ENCODE measurements around the gene TXNDC5.

The TXNDC5 gene

DNA sequence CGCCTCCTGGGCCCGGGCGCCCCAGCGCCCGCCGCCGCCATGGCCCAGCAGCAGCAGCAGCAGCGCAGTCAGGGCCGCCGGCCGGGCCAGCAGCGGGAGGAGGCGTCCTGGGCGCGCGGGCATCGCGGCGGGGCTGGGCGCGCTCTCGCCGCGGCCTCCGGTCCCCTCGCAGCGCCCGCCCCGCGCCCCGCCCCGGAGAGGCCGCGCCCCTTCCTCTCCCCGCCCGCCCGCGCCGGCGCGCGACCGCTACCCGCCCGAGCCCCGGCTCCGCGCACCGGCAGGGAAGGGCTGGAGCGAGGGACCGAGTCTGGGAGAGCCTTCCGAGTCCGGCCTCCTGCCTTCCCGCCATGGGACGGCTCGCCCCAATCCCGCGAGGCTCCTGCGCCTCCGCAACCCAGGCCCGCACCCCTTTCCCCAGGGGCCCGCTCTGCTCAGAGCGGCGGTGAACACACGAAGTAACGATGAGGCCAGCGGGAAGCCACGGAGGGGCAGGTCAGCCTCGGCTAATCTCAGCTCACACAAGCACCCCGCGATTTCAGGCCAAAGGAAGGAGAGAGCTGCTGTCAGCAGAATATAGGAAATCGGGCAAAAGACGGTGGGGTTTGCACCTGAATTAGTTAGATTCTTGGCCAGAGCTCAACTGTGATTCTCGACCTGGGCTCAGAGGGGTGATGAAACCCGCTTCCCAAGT lies at the start of gene TXNDC5:
TXNDC5 (minus strand) TSS at position 135 of the 691 bp plus-strand sequence; CDS start at position 123, 12 bp downstream.
- peak within 1 kb of the TSS; percentile 53 for H3K27ac ChIP-seq
- no peak for DNase-seq (ENCODE audit: low read depth, low spot score)

GRCh38 chr6:7960141-7960540 lies 49.6 kb upstream of the TXNDC5 start:
- H3K27ac ChIP-seq, result no peak overlapping the region
- DNase-seq (ENCODE audit: low read depth, low spot score), result no peak

- H3K27ac ChIP-seq, result no peak overlapping the region
- no peak for DNase-seq (ENCODE audit: low read depth, low spot score)
Observed at GRCh38 chr6:7959453-7959852, 48.9 kb upstream of the TXNDC5 start.

GRCh38 chr6:7958464-7958863 lies 47.9 kb upstream of the TXNDC5 start:
- DNase-seq (ENCODE audit: low read depth, low spot score), result no peak
- no peak overlapping the region for H3K27ac ChIP-seq

- no peak for DNase-seq (ENCODE audit: low read depth, low spot score)
- no peak overlapping the region for H3K27ac ChIP-seq
Observed at GRCh38 chr6:7956257-7956656, 45.7 kb upstream of the TXNDC5 start.

DNA sequence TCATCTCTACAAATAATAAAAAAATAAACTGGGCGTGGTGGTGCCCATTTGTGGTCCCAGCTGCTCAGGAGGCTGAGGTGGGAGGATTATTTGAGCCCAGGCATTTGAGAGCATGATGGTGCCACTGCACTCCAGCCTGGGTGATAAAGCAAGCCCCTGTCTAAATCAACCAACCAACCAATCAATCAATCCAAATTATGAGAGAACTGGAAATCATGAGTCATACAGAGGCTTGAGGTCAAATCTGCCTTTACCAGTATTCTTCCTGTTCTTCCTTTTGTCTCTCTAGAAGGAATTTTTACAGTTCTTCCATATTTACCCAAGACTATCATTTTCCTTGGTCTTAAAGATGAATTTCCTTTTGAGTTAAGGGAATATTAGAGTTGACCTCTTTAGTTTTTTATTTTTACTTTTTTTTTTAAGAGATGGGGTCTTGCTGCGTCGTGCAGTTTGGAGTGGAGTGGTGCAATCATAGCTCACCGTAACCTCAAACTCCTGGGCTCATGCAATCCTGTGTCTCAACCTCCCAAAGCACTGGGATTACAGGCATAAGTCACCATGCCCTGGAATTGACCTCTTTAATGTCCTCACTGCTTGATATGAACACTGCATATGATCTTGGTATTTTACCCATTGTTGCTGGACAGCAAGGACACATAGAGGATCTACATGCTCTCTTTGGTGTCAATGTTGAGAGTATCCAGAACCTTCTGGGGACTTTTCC lies 44.1 kb upstream of the TXNDC5 start:
- no peak for DNase-seq (ENCODE audit: low read depth, low spot score)
- no peak overlapping the region for H3K27ac ChIP-seq

GRCh38 chr6:7953753-7954152 lies 43.2 kb upstream of the TXNDC5 start:
- DNase-seq (ENCODE audit: low read depth, low spot score), result no peak
- no peak overlapping the region for H3K27ac ChIP-seq

DNA sequence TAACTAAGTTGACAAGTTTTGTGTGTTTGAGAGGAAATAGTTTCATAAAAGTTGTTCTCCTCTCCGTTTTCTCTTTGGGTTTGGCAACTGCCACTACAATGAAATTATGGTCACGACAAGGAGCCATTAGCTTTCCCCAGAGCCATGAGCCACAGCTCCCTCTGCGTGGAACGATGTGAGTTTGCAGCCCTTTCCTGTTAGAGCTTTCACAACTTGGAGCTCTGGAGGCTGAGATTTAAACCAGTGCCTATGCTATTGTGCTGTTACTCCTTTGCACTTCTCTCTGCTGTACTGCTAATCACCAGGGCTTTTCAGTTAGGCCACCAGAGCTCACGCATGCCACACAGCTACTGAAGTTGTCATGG lies 29.3 kb upstream of the TXNDC5 start:
- DNase-seq (ENCODE audit: low read depth, low spot score), result no peak
- no peak overlapping the region for H3K27ac ChIP-seq

GRCh38 chr6:7939184-7939863 lies 28.7 kb upstream of the TXNDC5 start:
- H3K27ac ChIP-seq, result no peak overlapping the region
- no peak for DNase-seq (ENCODE audit: low read depth, low spot score)

- no peak overlapping the region for H3K27ac ChIP-seq
- DNase-seq (ENCODE audit: low read depth, low spot score), result no peak
Observed at GRCh38 chr6:7938562-7939183, 28.1 kb upstream of the TXNDC5 start.

- DNase-seq (ENCODE audit: low read depth, low spot score), result no peak
- H3K27ac ChIP-seq, result no peak overlapping the region
Observed at GRCh38 chr6:7933794-7934193, 23.2 kb upstream of the TXNDC5 start.

DNA sequence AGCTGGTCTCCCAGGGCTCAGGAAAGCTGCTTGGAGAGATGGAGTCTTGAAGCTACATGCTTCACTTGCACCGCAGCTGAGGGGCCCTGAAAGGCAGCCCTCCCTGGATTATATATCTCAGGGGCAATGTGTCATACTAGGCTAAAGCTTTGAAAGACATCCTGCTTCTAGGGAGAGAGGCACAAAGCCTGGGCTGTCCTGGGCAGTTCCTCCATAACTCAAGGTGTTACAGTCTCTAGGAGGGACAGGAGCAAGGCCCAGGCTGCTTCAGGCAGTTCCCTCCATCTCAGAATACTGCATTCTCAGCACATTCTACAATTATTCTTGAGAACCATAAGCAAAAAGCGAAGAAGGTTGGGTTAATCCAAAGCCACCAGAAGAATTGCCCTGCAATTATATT lies 22.0 kb upstream of the TXNDC5 start:
- DNase-seq (ENCODE audit: low read depth, low spot score), result no peak
- H3K27ac ChIP-seq, result no peak overlapping the region

DNA sequence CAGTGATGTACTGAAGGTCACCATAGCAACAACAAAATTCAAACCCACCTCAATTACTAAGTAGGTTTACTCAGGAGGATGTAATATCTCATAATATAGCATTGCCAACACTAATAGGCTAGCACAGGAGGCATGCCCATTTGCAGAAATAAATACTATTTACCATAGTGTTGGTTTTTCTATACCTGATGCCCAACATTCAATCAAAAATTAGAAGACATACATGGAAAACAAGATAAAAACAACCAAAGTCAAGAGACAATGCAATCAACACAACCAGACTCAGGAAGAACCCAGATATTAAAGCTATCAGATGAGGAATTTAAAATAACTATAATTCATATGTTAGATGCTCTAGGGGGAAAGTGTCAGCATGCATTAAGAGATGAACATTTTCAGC lies 14.3 kb upstream of the TXNDC5 start:
- no peak overlapping the region for H3K27ac ChIP-seq

GRCh38 chr6:7922596-7922995 lies 12.0 kb upstream of the TXNDC5 start:
- no peak overlapping the region for H3K27ac ChIP-seq
- DNase-seq (ENCODE audit: low read depth, low spot score), result no peak

More for the DNA sequence above, 14.3 kb upstream of the TXNDC5 start:
- no peak for DNase-seq (ENCODE audit: low read depth, low spot score)

DNA sequence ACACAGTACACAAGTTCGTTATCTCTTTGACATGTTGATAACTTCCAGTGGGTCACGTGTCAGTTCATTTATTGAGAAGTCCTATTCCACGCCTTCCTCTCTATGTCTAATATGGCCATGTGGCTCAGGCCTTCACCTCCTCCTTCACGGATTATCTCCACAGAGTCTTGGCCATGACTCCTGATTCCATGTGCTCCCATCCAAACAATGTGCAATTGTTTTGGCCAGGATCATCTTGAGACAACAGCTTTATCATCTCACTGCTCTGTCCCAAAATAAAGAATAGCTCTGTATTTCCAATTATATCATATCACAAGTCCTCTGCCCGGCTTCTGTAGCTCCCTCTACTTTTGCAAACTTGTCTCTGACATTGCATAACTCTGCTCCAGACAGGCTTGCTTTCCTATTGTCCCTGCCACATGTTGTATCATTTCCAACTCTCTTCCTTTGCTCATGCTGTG lies 11.1 kb upstream of the TXNDC5 start:
- H3K27ac ChIP-seq, result no peak overlapping the region
- DNase-seq (ENCODE audit: low read depth, low spot score), result no peak

GRCh38 chr6:7921046-7921445 lies 10.5 kb upstream of the TXNDC5 start:
- H3K27ac ChIP-seq, result no peak overlapping the region
- no peak for DNase-seq (ENCODE audit: low read depth, low spot score)

- H3K27ac ChIP-seq, result peak overlapping the region; percentile 32
- peak; percentile 44 for DNase-seq (ENCODE audit: low read depth, low spot score)
Observed at GRCh38 chr6:7920425-7920824, 9.8 kb upstream of the TXNDC5 start.

GRCh38 chr6:7919871-7920270 lies 9.3 kb upstream of the TXNDC5 start:
- peak overlapping the region; percentile 32 for H3K27ac ChIP-seq
- peak; percentile 68 for DNase-seq (ENCODE audit: low read depth, low spot score)

- no peak overlapping the region for H3K27ac ChIP-seq
Observed at GRCh38 chr6:7918403-7918802, 7.8 kb upstream of the TXNDC5 start.

GRCh38 chr6:7917729-7918128 lies 7.1 kb upstream of the TXNDC5 start:
- H3K27ac ChIP-seq, result no peak overlapping the region
- no peak for DNase-seq (ENCODE audit: low read depth, low spot score)

More at GRCh38 chr6:7918403-7918802, 7.8 kb upstream of the TXNDC5 start:
- no peak for DNase-seq (ENCODE audit: low read depth, low spot score)

DNA sequence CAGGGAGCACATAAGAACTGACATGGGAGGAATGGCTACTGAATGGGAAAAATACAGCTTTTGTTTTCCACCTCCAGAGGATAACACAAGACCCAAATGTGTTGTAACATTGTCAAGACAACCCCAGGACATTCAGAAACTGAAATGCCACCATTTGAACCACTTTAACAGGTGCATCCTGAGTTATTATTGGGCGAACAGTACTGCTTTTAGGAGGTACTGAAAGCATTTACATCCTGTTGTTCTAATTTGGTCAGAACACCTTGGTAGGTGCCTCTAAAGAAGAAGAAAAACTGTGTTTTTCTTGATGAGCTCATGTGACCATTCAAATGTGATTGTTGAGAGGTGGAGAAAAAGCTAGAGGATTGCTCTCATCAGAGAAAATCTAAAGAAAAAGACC lies 6.4 kb upstream of the TXNDC5 start:
- no peak overlapping the region for H3K27ac ChIP-seq
- no peak for DNase-seq (ENCODE audit: low read depth, low spot score)
